MM.1S (cell line): ENCODE measurements around the gene ELOVL6.

Experiments
- DNase-seq: peaks from one replicate; pipeline ENCODE4 v3.0.0-alpha.2; 2015
- H2AFZ ChIP-seq: fragments of 300-600 bp; sonication (generic); 2 replicates; pipeline ENCODE4 v1.6.0; 2016; ENCODE audit warnings: antibody characterized with exemption, low read length
- H3F3A ChIP-seq: fragments of 300-600 bp; sonication (generic); 2 replicates; pipeline ENCODE4 v1.6.1; 2016; ENCODE audit warnings: mild to moderate bottlenecking, antibody characterized with exemption, low read length, moderate library complexity, mixed read lengths; ENCODE audit not compliant: insufficient read depth
- H3K27ac ChIP-seq: fragments of 300-600 bp; sonication (generic); 2 replicates; pipeline ENCODE4 v1.5.1; 2016; ENCODE audit warnings: mild to moderate bottlenecking, low read length
- H3K27me3 ChIP-seq: fragments of 300-600 bp; sonication (generic); replicated peaks from 2 replicates; pipeline ENCODE4 v1.6.0; 2016; ENCODE audit warnings: low read length; ENCODE audit not compliant: insufficient read depth
- H3K36me3 ChIP-seq: fragments of 300-600 bp; sonication (generic); replicated peaks from 2 replicates; pipeline ENCODE4 v1.6.1; 2016; ENCODE audit warnings: mild to moderate bottlenecking, low read length, mixed read lengths; ENCODE audit not compliant: insufficient read depth
- H3K4me1 ChIP-seq: fragments of 300-600 bp; sonication (generic); 2 replicates; pipeline ENCODE4 v1.6.1; 2016; ENCODE audit warnings: low read length, mixed read lengths
- H3K4me2 ChIP-seq: fragments of 300-600 bp; sonication (generic); 2 replicates; pipeline ENCODE4 v1.6.0; 2016; ENCODE audit warnings: low read depth, low read length
- H3K4me3 ChIP-seq: fragments of 300-600 bp; sonication (generic); 2 replicates; pipeline ENCODE4 v1.5.1; 2016; ENCODE audit warnings: low read length, mixed read lengths
- H3K79me2 ChIP-seq: fragments of 300-600 bp; sonication (generic); 2 replicates; pipeline ENCODE4 v1.6.1; 2016; ENCODE audit warnings: mixed run types, low read length, mixed read lengths
- H3K9ac ChIP-seq: fragments of 300-600 bp; sonication (generic); 2 replicates; pipeline ENCODE4 v1.6.1; 2016; ENCODE audit warnings: low read length, mixed read lengths
- H3K9me2 ChIP-seq: fragments of 300-600 bp; sonication (generic); replicated peaks from 2 replicates; pipeline ENCODE4 v1.6.1; 2016; ENCODE audit warnings: mild to moderate bottlenecking, low read length, mixed read lengths; ENCODE audit not compliant: insufficient read depth
- H3K9me3 ChIP-seq: fragments of 300-600 bp; sonication (generic); replicated peaks from 2 replicates; pipeline ENCODE4 v1.6.1; 2016; ENCODE audit warnings: mild to moderate bottlenecking, low read length, mixed read lengths; ENCODE audit not compliant: insufficient read depth
- H4K20me1 ChIP-seq: fragments of 300-600 bp; sonication (generic); 2 replicates; pipeline ENCODE4 v1.6.1; 2016; ENCODE audit warnings: mild to moderate bottlenecking, low read length, moderate library complexity, mixed read lengths; ENCODE audit not compliant: insufficient read depth
- CTCF ChIP-seq: fragments of 300-600 bp; sonication (generic); IDR thresholded peaks from 2 replicates; pipeline ENCODE4 v1.5.1; 2016; ENCODE audit warnings: antibody characterized with exemption, low read length, mixed read lengths
- EZH2 ChIP-seq: fragments of 300-600 bp; sonication (generic); optimal IDR thresholded peaks from 2 replicates; pipeline ENCODE3; 2017; ENCODE audit warnings: low read depth, mild to moderate bottlenecking, antibody characterized with exemption, low read length, mixed read lengths
- EZH2phosphoT487 ChIP-seq: fragments of 300-600 bp; sonication (generic); IDR thresholded peaks from 2 replicates; pipeline ENCODE4 v1.6.1; 2018; ENCODE audit warnings: antibody characterized with exemption, low read length

The ELOVL6 gene

DNA sequence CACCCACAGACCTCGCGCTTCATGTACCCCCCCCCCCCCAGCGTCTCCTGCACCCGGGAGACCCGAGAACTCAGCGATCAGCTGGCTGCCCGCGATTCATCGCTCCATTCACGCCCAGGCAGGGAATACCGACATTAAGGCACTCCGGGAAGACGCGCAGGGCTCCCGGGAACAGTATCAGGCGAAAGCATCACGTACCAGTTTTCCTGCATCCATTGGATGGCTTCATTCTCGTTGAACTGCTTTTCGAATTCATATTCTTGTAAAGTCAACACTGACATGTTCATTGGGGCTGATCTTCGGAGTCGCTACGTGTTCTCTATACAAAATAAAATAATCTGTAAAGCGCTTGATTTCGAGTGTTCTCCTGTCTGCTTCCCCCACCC lies 373 bp downstream of the ELOVL6 start:
- no peak for DNase-seq
- H2AFZ ChIP-seq = peak overlapping the region; percentile 97
- H3K27me3 ChIP-seq = no peaks in the 10 kb centered on the region
- peak overlapping the region; percentile 99 for H3K4me2 ChIP-seq
- 0 out of 2 replicates have a peak, but pooled peaks cover 4% of the 10 kb centered on the region for H3K4me1 ChIP-seq
- no peaks in the 10 kb centered on the region for H3K79me2 ChIP-seq
- H3K9me3 ChIP-seq = no peaks in the 10 kb centered on the region
- no peaks in the 10 kb centered on the region for H4K20me1 ChIP-seq
- no peak for TF ChIP-seq EZH2
- no peak for TF ChIP-seq CTCF
- no peak for TF ChIP-seq EZH2phosphoT487
- H3K4me3 ChIP-seq = peak overlapping the region; percentile 70
- H3F3A ChIP-seq = peaks cover 7% of the 10 kb centered on the region; the same call in 1 of the 2 replicates
- no peaks in the 10 kb centered on the region for H3K36me3 ChIP-seq
- peak overlapping the region; percentile 74; the same call in 1 of the 2 replicates for H3K9ac ChIP-seq
- peak overlapping the region; percentile 57; the same call in 1 of the 2 replicates for H3K27ac ChIP-seq
- no peaks in the 10 kb centered on the region for H3K9me2 ChIP-seq

- Histone ChIP-seq H3K9me2 (no peaks in the 10 kb centered on the region), H3K79me2 (no peaks in the 10 kb centered on the region), H3K27me3 (no peaks in the 10 kb centered on the region), H3K27ac (peak overlapping the region; percentile 57; the same call in 1 of the 2 replicates), H2AFZ (peak overlapping the region; percentile 97), H3K4me1 (0 out of 2 replicates have a peak, but pooled peaks cover 4% of the 10 kb centered on the region), H4K20me1 (no peaks in the 10 kb centered on the region), H3K36me3 (no peaks in the 10 kb centered on the region), H3K4me3 (peak overlapping the region; percentile 70), H3K4me2 (peak overlapping the region; percentile 99), H3F3A (peaks cover 7% of the 10 kb centered on the region; the same call in 1 of the 2 replicates), H3K9me3 (no peaks in the 10 kb centered on the region), H3K9ac (peak overlapping the region; percentile 74)
- no peak for TF ChIP-seq EZH2
- no peak for TF ChIP-seq CTCF
- no peak for TF ChIP-seq EZH2phosphoT487
- DNase-seq = peak; percentile 56
Observed at GRCh38 chr4:110197529-110198042, 829 bp downstream of the ELOVL6 start.

DNA sequence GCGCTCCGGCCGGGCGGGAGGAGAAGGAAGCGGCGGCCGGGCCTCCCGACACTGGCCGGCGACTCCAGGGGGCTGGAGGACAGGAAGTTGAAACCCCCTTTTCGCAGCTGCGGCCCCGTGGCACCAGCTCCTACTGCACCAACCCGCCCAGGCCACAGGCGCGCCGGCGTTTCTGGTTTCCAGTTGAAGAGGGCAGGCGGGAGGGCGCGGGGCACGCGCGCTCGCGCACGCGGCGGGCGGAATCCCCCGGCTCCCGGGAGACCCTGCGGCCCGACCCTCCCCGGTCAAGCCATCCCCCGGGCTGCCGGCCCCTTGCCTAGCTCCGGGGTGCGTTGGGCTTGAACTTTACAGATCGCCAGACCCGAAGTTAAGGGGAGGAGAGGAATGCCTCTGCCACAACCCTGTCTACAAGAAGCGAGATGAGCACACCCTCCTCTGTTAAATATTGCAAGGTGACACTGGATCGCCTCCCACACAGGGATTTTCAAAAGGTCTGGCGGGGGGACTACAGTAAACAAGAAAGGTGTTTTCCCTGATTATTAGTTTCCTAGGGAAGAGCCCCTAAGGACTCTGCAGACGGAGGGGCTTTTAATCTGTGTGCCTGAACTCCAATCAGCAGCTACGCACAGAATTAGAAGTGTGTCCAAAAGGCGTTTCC lies 1.4 kb downstream of the ELOVL6 start:
- peak overlapping the region; percentile 97 for H2AFZ ChIP-seq
- DNase-seq = peak; percentile 51
- H3K9ac ChIP-seq = peak overlapping the region; percentile 74

More for the DNA sequence above, 1.4 kb downstream of the ELOVL6 start:
- Histone ChIP-seq H3K79me2 (no peaks in the 10 kb centered on the region), H3K4me3 (peak overlapping the region; percentile 70), H4K20me1 (no peaks in the 10 kb centered on the region), H3K36me3 (no peaks in the 10 kb centered on the region), H3K9me2 (no peaks in the 10 kb centered on the region), H3K4me2 (peak overlapping the region; percentile 99; the same call in 1 of the 2 replicates), H3F3A (peaks cover 7% of the 10 kb centered on the region; the same call in 1 of the 2 replicates), H3K4me1 (0 out of 2 replicates have a peak, but pooled peaks cover 4% of the 10 kb centered on the region), H3K9me3 (no peaks in the 10 kb centered on the region), H3K27ac (peak overlapping the region; percentile 57; the same call in 1 of the 2 replicates), H3K27me3 (no peaks in the 10 kb centered on the region)
- TF ChIP-seq EZH2phosphoT487 (no peak), CTCF (no peak), EZH2 (no peak)
